Activated CD8-positive, alpha-beta memory T cell treated with anti-CD3 and anti-CD28 coated beads for 1 hour (primary cell): ENCODE results near the gene LOXL3.
A peak's percentile ranks its signal among the peaks of the same experiment; 100 is the strongest.

Source experiments
- DNase-seq, 2 donors: peaks; one replicate each; pipeline ENCODE4 v3.0.0-alpha.2; 2020; ENCODE audit warnings: low read depth in 1 of 2; ENCODE audit errors: extremely low read depth in 1 of 2

LOXL3 gene

GRCh38 chr2:74553892-74554819 lies at the start of gene LOXL3, which contains the start of gene DOK1:
Gene LOXL3 (minus strand): TSS chr2:74553942. CDS start chr2:74552634, 1,308 bp downstream.
Gene DOK1 (plus strand): TSS chr2:74554720. CDS start chr2:74554755, 35 bp downstream.
- peak; percentile 36 to 78 for DNase-seq

GRCh38 chr2:74602586-74603281 lies 49.0 kb upstream of the LOXL3 start:
- DNase-seq, result no peak

- DNase-seq, result no peak
Measured at GRCh38 chr2:74599676-74600075, 45.9 kb upstream of the LOXL3 start.

GRCh38 chr2:74597410-74597809 lies 43.7 kb upstream of the LOXL3 start:
- no peak for DNase-seq

GRCh38 chr2:74596584-74596983 lies 42.8 kb upstream of the LOXL3 start:
- no peak for DNase-seq

- no peak for DNase-seq
Measured at GRCh38 chr2:74593826-74594772, 40.4 kb upstream of the LOXL3 start.

GRCh38 chr2:74588664-74589063 lies 34.9 kb upstream of the LOXL3 start:
- no peak for DNase-seq

GRCh38 chr2:74587664-74588277 lies 34.0 kb upstream of the LOXL3 start:
- peak; percentile 3 to 31 for DNase-seq

GRCh38 chr2:74585406-74586185 lies 31.9 kb upstream of the LOXL3 start:
- DNase-seq, result no peak

GRCh38 chr2:74584088-74584645 lies 30.4 kb upstream of the LOXL3 start:
- no peak for DNase-seq

- DNase-seq, result no peak
Measured at GRCh38 chr2:74583504-74583903, 29.8 kb upstream of the LOXL3 start.

GRCh38 chr2:74582184-74582583 lies 28.4 kb upstream of the LOXL3 start:
- DNase-seq, result no peak

GRCh38 chr2:74581463-74581862 lies 27.7 kb upstream of the LOXL3 start:
- DNase-seq, result no peak

GRCh38 chr2:74578408-74578807 lies 24.7 kb upstream of the LOXL3 start:
- no peak for DNase-seq

- DNase-seq, result no peak
Measured at GRCh38 chr2:74577448-74577847, 23.7 kb upstream of the LOXL3 start.

GRCh38 chr2:74576863-74577229 lies 23.1 kb upstream of the LOXL3 start:
- DNase-seq, result no peak

- DNase-seq, result no peak
Measured at GRCh38 chr2:74576211-74576862, 22.6 kb upstream of the LOXL3 start.

- DNase-seq, result no peak
Measured at GRCh38 chr2:74575320-74575719, 21.6 kb upstream of the LOXL3 start.
